GM23338 (cell line): ENCODE data around the gene TBX1. TPM values are rescaled to one million over a fixed set of nuclear protein-coding genes. Genes with fewer than 3 reads are reported as not detected.

Source experiments
- ATAC-seq: fragments of 200-7000 bp; cut with Tn5 transposase; 3 replicates; pipeline ENCODE4 v1.9.1; 2020
- DNase-seq: peaks from one replicate; pipeline ENCODE4 v3.0.0-alpha.2; 2015; ENCODE audit warnings: low spot score
- H2AFZ ChIP-seq: fragments of 200-600 bp; sonication (generic); 2 replicates; pipeline ENCODE4 v1.8.0; 2016; ENCODE audit warnings: antibody characterized with exemption, mild to moderate bottlenecking, moderate library complexity
- H3F3A ChIP-seq: fragments of 200-600 bp; sonication (generic); replicated peaks from 2 replicates; pipeline ENCODE4 v1.8.0; 2017; ENCODE audit warnings: antibody characterized with exemption, mixed run types, low read depth
- H3K27ac ChIP-seq: fragments of 200-600 bp; sonication (generic); 2 replicates; pipeline ENCODE4 v1.6.1; 2016; ENCODE audit warnings: low read depth
- H3K27me3 ChIP-seq: fragments of 200-600 bp; sonication (generic); 2 replicates; pipeline ENCODE4 v1.8.0; 2016; ENCODE audit warnings: mild to moderate bottlenecking, mixed run types, moderate library complexity; ENCODE audit not compliant: insufficient read depth
- H3K36me3 ChIP-seq: fragments of 200-600 bp; sonication (generic); 2 replicates; pipeline ENCODE4 v1.8.0; 2016; ENCODE audit warnings: mild to moderate bottlenecking; ENCODE audit not compliant: insufficient read depth
- H3K4me1 ChIP-seq: fragments of 200-600 bp; sonication (generic); 2 replicates; pipeline ENCODE4 v1.8.0; 2016; ENCODE audit warnings: mild to moderate bottlenecking, moderate library complexity; ENCODE audit not compliant: insufficient read depth
- H3K4me2 ChIP-seq: fragments of 200-600 bp; sonication (generic); 2 replicates; pipeline ENCODE4 v1.7.1; 2017; ENCODE audit warnings: mixed run types
- H3K4me3 ChIP-seq: fragments of 200-600 bp; sonication (generic); 2 replicates; pipeline ENCODE4 v1.6.1; 2016; ENCODE audit warnings: mixed run types
- H3K79me2 ChIP-seq: fragments of 200-600 bp; sonication (generic); replicated peaks from 2 replicates; pipeline ENCODE4 v1.8.0; 2017; ENCODE audit warnings: mild to moderate bottlenecking; ENCODE audit not compliant: insufficient read depth
- H3K9me2 ChIP-seq: fragments of 200-600 bp; sonication (generic); 2 replicates; pipeline ENCODE4 v1.8.0; 2017; ENCODE audit not compliant: insufficient read depth
- H4K20me1 ChIP-seq: fragments of 200-600 bp; sonication (generic); replicated peaks from 2 replicates; pipeline ENCODE4 v1.8.0; 2017; ENCODE audit warnings: mild to moderate bottlenecking; ENCODE audit not compliant: insufficient read depth
- H3K27ac Mint-ChIP-seq: 2 replicates; pipeline ENCODE4 v1.8.0; 2020; ENCODE audit warnings: inconsistent platforms, mild to moderate bottlenecking, moderate library complexity, mixed read lengths
- H3K27me3 Mint-ChIP-seq: 3 replicates; pipeline ENCODE4 v1.8.0; 2022; ENCODE audit warnings: low read depth, mild to moderate bottlenecking, moderate library complexity, mixed read lengths, inconsistent platforms; ENCODE audit not compliant: insufficient read depth, poor library complexity
- H3K36me3 Mint-ChIP-seq: 3 replicates; pipeline ENCODE4 v1.8.0; 2021; ENCODE audit warnings: low read depth, mild to moderate bottlenecking, inconsistent platforms, moderate library complexity, mixed read lengths
- H3K4me1 Mint-ChIP-seq: 3 replicates; pipeline ENCODE4 v1.8.0; 2020; ENCODE audit warnings: mild to moderate bottlenecking, inconsistent platforms, mixed read lengths
- H3K4me3 Mint-ChIP-seq: 3 replicates; pipeline ENCODE4 v1.8.0; 2021; ENCODE audit warnings: moderate library complexity, mild to moderate bottlenecking, inconsistent platforms, mixed read lengths
- H3K9me3 Mint-ChIP-seq: 3 replicates; pipeline ENCODE4 v1.8.0; 2020; ENCODE audit warnings: moderate library complexity, mild to moderate bottlenecking, inconsistent platforms, mixed read lengths
- CREB1 ChIP-seq: fragments of 250-450 bp; sonication (Bioruptor Pico); IDR thresholded peaks from 2 replicates; pipeline ENCODE4 v1.5.0; 2020; ENCODE audit warnings: low read depth, mild to moderate bottlenecking, moderate library complexity
- EZH2 ChIP-seq: fragments of 200-600 bp; sonication (generic); IDR thresholded peaks from one replicate; pipeline ENCODE4 v1.8.0; 2017; ENCODE audit warnings: antibody characterized with exemption, mild to moderate bottlenecking, low read depth; ENCODE audit not compliant: unreplicated experiment
- EZH2phosphoT487 ChIP-seq: fragments of 200-600 bp; sonication (generic); IDR thresholded peaks from one replicate; pipeline ENCODE4 v1.8.1; 2018; ENCODE audit warnings: antibody characterized with exemption; ENCODE audit not compliant: unreplicated experiment
- JUNB ChIP-seq: IDR thresholded peaks from one replicate; pipeline ENCODE4 v1.6.1; 2016; ENCODE audit warnings: antibody characterized with exemption; ENCODE audit not compliant: unreplicated experiment
- NANOG ChIP-seq: IDR thresholded peaks from 2 replicates; pipeline ENCODE4 v1.6.1; 2016; ENCODE audit warnings: antibody characterized with exemption, borderline replicate concordance
- POLR2AphosphoS5 ChIP-seq: IDR thresholded peaks from 2 replicates; pipeline ENCODE4 v1.6.1; 2016; ENCODE audit warnings: antibody characterized with exemption, low read depth
- STAT1 ChIP-seq: IDR thresholded peaks from one replicate; pipeline ENCODE4 v1.6.1; 2016; ENCODE audit warnings: antibody characterized with exemption; ENCODE audit not compliant: unreplicated experiment
- ZNF114 ChIP-seq: fragments of 250-450 bp; sonication (Bioruptor Pico); IDR thresholded peaks from 2 replicates; pipeline ENCODE4 v1.5.0; 2020; ENCODE audit warnings: mild to moderate bottlenecking, moderate library complexity
- ZNF331 ChIP-seq: fragments of 250-450 bp; sonication (Bioruptor Pico); IDR thresholded peaks from 2 replicates; pipeline ENCODE4 v1.5.0; 2020; ENCODE audit warnings: low read depth, mild to moderate bottlenecking, moderate library complexity
- polyA plus RNA-seq: library from polyadenylated mRNA; unstranded; fragments of >200 nt; fragmentation: Nextera tagmentation; extraction: Ambion mirVana; gene quantifications from 2 replicates; pipeline ENCODE4 v1.2.1, GENCODE V29; 2016
- total RNA-seq: library from RNA; depleted of rRNA; stranded (reverse); fragments of >200 nt; shearing (Covaris generic); gene quantifications from 2 replicates; pipeline ENCODE4 v1.2.3, GENCODE V29; 2014
- TF ChIP-seq, protein P1 (sequence below): IDR thresholded peaks from one replicate; pipeline ENCODE4 v1.6.1; 2018; ENCODE audit warnings: antibody characterized with exemption; ENCODE audit not compliant: unreplicated experiment
- TF ChIP-seq, protein P2 (sequence below): IDR thresholded peaks from 2 replicates; pipeline ENCODE4 v1.6.1; 2016; ENCODE audit warnings: antibody characterized with exemption

TBX1 gene
- total and polyA plus RNA-seq, 2 experiments from 2014 or later: 0.19 to 0.66 TPM

DNA sequence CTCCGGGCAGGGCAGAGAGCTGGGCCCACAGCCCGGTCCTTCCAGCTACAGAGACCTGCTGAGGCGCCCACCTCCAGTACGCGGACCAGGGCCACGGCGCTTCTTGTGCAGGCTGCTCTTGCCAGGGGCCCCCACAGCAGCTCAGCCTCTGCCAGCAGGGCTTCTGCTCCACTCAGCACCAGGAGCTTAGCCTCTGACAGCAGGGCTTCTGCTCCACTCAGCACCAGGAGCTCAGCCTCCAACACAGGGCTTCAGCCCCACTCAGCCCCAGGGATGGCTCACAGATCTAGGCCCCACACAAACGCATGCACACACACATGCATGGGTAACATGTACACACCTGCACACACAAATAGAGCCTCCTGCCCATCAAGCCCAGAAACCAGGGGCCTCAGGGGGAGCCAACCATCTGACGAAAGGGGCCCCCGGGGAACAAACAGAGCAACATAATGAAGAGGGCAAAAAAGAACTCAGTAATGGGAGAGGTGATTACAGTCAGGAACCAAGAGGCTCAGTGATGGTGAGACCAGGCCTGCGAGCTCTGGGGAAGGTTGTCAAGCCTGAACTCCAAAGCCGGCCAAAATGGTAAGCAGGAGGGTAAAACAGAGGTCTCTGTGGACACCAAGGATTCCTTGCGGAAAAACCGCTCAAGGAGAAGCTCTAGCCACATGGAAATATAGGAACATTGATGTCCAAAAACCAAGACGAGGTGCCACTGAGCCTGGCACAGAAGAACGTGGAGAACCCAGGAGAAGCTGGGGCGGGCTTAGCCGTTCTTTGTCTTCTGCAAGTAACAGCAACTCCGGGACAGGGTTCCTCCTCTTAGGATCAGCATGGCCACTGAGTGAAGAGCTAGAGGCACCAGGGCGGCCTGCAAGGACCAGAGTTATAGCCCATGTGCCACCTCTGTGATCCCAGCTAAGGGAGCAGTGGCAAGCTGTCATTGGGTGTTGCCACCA, 47.6 kb downstream of the TBX1 start (continued):
- no peak for TF ChIP-seq POLR2AphosphoS5
- TF ChIP-seq, protein P1, sequence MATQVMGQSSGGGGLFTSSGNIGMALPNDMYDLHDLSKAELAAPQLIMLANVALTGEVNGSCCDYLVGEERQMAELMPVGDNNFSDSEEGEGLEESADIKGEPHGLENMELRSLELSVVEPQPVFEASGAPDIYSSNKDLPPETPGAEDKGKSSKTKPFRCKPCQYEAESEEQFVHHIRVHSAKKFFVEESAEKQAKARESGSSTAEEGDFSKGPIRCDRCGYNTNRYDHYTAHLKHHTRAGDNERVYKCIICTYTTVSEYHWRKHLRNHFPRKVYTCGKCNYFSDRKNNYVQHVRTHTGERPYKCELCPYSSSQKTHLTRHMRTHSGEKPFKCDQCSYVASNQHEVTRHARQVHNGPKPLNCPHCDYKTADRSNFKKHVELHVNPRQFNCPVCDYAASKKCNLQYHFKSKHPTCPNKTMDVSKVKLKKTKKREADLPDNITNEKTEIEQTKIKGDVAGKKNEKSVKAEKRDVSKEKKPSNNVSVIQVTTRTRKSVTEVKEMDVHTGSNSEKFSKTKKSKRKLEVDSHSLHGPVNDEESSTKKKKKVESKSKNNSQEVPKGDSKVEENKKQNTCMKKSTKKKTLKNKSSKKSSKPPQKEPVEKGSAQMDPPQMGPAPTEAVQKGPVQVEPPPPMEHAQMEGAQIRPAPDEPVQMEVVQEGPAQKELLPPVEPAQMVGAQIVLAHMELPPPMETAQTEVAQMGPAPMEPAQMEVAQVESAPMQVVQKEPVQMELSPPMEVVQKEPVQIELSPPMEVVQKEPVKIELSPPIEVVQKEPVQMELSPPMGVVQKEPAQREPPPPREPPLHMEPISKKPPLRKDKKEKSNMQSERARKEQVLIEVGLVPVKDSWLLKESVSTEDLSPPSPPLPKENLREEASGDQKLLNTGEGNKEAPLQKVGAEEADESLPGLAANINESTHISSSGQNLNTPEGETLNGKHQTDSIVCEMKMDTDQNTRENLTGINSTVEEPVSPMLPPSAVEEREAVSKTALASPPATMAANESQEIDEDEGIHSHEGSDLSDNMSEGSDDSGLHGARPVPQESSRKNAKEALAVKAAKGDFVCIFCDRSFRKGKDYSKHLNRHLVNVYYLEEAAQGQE: no peak
- no peak for TF ChIP-seq STAT1
- TF ChIP-seq EZH2: no peak
- TF ChIP-seq, protein P2, sequence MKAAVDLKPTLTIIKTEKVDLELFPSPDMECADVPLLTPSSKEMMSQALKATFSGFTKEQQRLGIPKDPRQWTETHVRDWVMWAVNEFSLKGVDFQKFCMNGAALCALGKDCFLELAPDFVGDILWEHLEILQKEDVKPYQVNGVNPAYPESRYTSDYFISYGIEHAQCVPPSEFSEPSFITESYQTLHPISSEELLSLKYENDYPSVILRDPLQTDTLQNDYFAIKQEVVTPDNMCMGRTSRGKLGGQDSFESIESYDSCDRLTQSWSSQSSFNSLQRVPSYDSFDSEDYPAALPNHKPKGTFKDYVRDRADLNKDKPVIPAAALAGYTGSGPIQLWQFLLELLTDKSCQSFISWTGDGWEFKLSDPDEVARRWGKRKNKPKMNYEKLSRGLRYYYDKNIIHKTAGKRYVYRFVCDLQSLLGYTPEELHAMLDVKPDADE: no peak
- TF ChIP-seq NANOG: no peak
- no peak for TF ChIP-seq EZH2phosphoT487
- no peak for TF ChIP-seq ZNF331
- no peak for TF ChIP-seq ZNF114 (CRISPR knock-in tag)
- no peak for TF ChIP-seq JUNB
- no peak for TF ChIP-seq CREB1 (CRISPR knock-in tag)

DNA sequence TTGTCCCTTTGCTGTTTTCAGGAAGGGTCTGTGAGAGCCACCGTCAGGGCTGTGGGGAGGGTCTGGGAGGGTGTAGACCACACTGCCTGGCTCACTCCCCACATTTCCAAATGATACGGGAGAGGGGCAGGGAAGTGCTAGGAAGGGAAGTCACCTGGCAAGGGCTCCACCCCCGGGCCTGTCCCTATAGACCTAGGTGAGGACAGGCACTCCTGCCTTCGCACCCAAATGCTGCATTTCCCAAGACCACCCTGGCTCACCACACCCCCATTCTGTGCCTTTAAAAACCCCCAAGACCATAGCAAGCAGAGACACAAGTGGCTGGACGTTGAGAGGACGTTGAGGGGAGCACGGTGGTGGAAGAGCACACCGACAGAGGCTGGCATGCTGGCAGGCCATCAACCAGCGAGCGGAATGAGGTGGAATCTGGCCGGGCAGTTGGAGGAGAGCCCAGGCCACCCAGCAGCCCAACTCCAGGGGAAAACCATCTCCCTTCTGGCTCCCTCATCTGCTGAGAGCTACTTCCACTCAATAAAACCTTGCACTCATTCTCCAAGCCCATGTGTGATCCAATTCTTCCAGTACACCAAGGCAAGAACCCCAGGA, 48.4 kb downstream of the TBX1 start:
- H3F3A ChIP-seq: no peaks in the 10 kb centered on the region
- no peak overlapping the region for H3K27ac ChIP-seq
- H3K27me3 ChIP-seq: no peaks in the 10 kb centered on the region
- no peak overlapping the region for H2AFZ ChIP-seq
- no peak overlapping the region for H3K4me3 Mint-ChIP-seq
- H3K27me3 Mint-ChIP-seq: peaks cover 14% of the 10 kb centered on the region
- DNase-seq (no peak), ATAC-seq (no peak)
- no peaks in the 10 kb centered on the region for H3K4me1 Mint-ChIP-seq
- H3K27ac Mint-ChIP-seq: no peak overlapping the region
- no peaks in the 10 kb centered on the region for H4K20me1 ChIP-seq
- H3K4me1 ChIP-seq: no peaks in the 10 kb centered on the region
- no peaks in the 10 kb centered on the region for H3K79me2 ChIP-seq
- no peaks in the 10 kb centered on the region for H3K9me2 ChIP-seq
- no peaks in the 10 kb centered on the region for H3K36me3 ChIP-seq
- H3K9me3 Mint-ChIP-seq: no peaks in the 10 kb centered on the region
- H3K4me3 ChIP-seq: no peak overlapping the region
- H3K4me2 ChIP-seq: no peak overlapping the region
- no peaks in the 10 kb centered on the region for H3K36me3 Mint-ChIP-seq
- no peak for TF ChIP-seq CREB1 (CRISPR knock-in tag)
- TF ChIP-seq, protein P1: no peak
- TF ChIP-seq, protein P2: no peak
- no peak for TF ChIP-seq ZNF331
- TF ChIP-seq NANOG: no peak
